Heart left ventricle (tissue), 13 donors: ENCODE data around the gene MRPL22.

Source experiments
- CTCF ChIP-seq, 12 donors: fragments of 200-600 bp; sonication (generic) in 4 of 12; IDR thresholded peaks; one replicate each; pipeline versions ENCODE4 v1.5.0 to v1.8.0; 2018 to 2022; ENCODE audit warnings: antibody characterized with exemption in 12 of 12, mild to moderate bottlenecking in 5 of 12
- POLR2A ChIP-seq, 2 donors: fragments of 450-650 bp; IDR thresholded peaks; one replicate each; pipeline ENCODE4 v1.6.1; 2017; ENCODE audit warnings: antibody characterized with exemption in 2 of 2, mild to moderate bottlenecking in 2 of 2, moderate library complexity in 2 of 2
- donor health status: ischemic (EF 13 %, LVEDD 7.1; RV severe dilation, severe dysfunction).
- donor health status: DM: no; HTN: yes; CAD: no.
- donor health status: DM: no; HTN: no; CAD: no.
- donor health status: ischemic (EF 25% LVEDD 6.9; RV normal size, moderate dysfunction).
- donor health status: ischemic (EF 25% LVEDD 5.7; RV mildly dilated, moderate dysfunction).
- donor health status: ischemic (EF 35%, LVEDD 5.7; RV mildly dilated, moderate dysfunction).
- donor health status: nonischemic (EF 11% LVEDD 7.7; RV severe dilation, severe dysfunction).
- donor health status: DM: yes; HTN: yes; CAD: no.
- donor health status: PGD.
- donor health status: ischemic (EF 29% LVEDD 5.4; RV normal size, mild dysfunction).
- donor health status: nonischemic (EF 23%, LVEDD 6.1; RV moderate dilation, normal function).

GRCh38 chr5:154945695-154946301 lies 4.9 kb downstream of the MRPL22 start:
- TF ChIP-seq CTCF (IDR thresholded peaks at IDR 0.05) (peak; percentile 51 to 73 (median 66)), POLR2A (IDR thresholded peaks at IDR 0.05) (no peak)
